OCI-LY1 (cell line): ENCODE results near the gene BANF2.

ENCODE experiments used
- H2AFZ ChIP-seq: fragments of 200-600 bp; sonication (generic), shearing (Covaris generic); 2 replicates; pipeline ENCODE4 v1.6.0; 2014; ENCODE audit warnings: antibody characterized with exemption, mild to moderate bottlenecking, low read length
- H3F3A ChIP-seq: fragments of 200-600 bp; sonication (generic), shearing (Covaris generic); 2 replicates; pipeline ENCODE4 v1.6.0; 2014; ENCODE audit warnings: mild to moderate bottlenecking, antibody characterized with exemption, low read length, moderate library complexity; ENCODE audit not compliant: insufficient read depth
- H3K27ac ChIP-seq: fragments of 200-600 bp; sonication (generic); 2 replicates; pipeline ENCODE4 v1.5.1; 2014; ENCODE audit warnings: low read length, mixed run types, mild to moderate bottlenecking, low read depth; ENCODE audit not compliant: poor library complexity, severe bottlenecking
- H3K27me3 ChIP-seq: fragments of 200-600 bp; sonication (generic); 2 replicates; pipeline ENCODE4 v1.6.0; 2014; ENCODE audit warnings: antibody characterized with exemption, mild to moderate bottlenecking, low read length, moderate library complexity; ENCODE audit not compliant: insufficient read depth
- H3K36me3 ChIP-seq: fragments of 200-600 bp; sonication (generic); 2 replicates; pipeline ENCODE4 v1.6.1; 2014; ENCODE audit warnings: mild to moderate bottlenecking, antibody characterized with exemption, low read length, moderate library complexity, mixed read lengths; ENCODE audit not compliant: insufficient read depth
- H3K4me1 ChIP-seq: fragments of 200-600 bp; sonication (generic); 2 replicates; pipeline ENCODE4 v1.5.1; 2014; ENCODE audit warnings: mild to moderate bottlenecking, low read length, moderate library complexity; ENCODE audit not compliant: insufficient read depth, severe bottlenecking
- H3K4me2 ChIP-seq: fragments of 200-600 bp; sonication (generic), shearing (Covaris generic); 2 replicates; pipeline ENCODE4 v1.6.1; 2014; ENCODE audit warnings: low read length
- H3K4me3 ChIP-seq: fragments of 200-600 bp; sonication (generic); 2 replicates; pipeline ENCODE4 v1.5.1; 2014; ENCODE audit warnings: low read length, low read depth, mild to moderate bottlenecking, mixed read lengths; ENCODE audit not compliant: poor library complexity, severe bottlenecking
- H3K79me2 ChIP-seq: fragments of 200-600 bp; shearing (Covaris generic); 2 replicates; pipeline ENCODE4 v1.6.1; 2016; ENCODE audit warnings: mixed run types, low read length, mixed read lengths; ENCODE audit not compliant: insufficient read depth
- H3K9ac ChIP-seq: fragments of 200-600 bp; sonication (generic), shearing (Covaris generic); 2 replicates; pipeline ENCODE4 v1.6.1; 2014; ENCODE audit warnings: mild to moderate bottlenecking, low read length, mixed read lengths
- H3K9me2 ChIP-seq: fragments of 200-600 bp; sonication (generic), shearing (Covaris generic); 2 replicates; pipeline ENCODE4 v1.6.1; 2014; ENCODE audit warnings: low read depth, mild to moderate bottlenecking, low read length, mixed read lengths
- H3K9me3 ChIP-seq: fragments of 200-600 bp; shearing (Covaris generic); 2 replicates; pipeline ENCODE4 v1.6.1; 2014; ENCODE audit warnings: low read length, mixed read lengths
- H4K20me1 ChIP-seq: fragments of 200-600 bp; sonication (generic), shearing (Covaris generic); 2 replicates; pipeline ENCODE4 v1.6.0; 2016; ENCODE audit warnings: mild to moderate bottlenecking, low read length; ENCODE audit not compliant: insufficient read depth
- EZH2 ChIP-seq: fragments of 200-600 bp; sonication (generic), shearing (Covaris generic); IDR thresholded peaks from 2 replicates; pipeline ENCODE4 v1.8.0; 2017; ENCODE audit warnings: borderline replicate concordance, mixed run types, mild to moderate bottlenecking, antibody characterized with exemption, low read length, moderate library complexity, mixed read lengths
- TF ChIP-seq, protein P1 (sequence below): fragments of 200-600 bp; sonication (generic), shearing (Covaris generic); IDR thresholded peaks from 2 replicates; pipeline ENCODE4 v1.5.1; 2017; ENCODE audit warnings: mild to moderate bottlenecking, antibody characterized with exemption, low read length, moderate library complexity, mixed read lengths

The BANF2 gene

DNA sequence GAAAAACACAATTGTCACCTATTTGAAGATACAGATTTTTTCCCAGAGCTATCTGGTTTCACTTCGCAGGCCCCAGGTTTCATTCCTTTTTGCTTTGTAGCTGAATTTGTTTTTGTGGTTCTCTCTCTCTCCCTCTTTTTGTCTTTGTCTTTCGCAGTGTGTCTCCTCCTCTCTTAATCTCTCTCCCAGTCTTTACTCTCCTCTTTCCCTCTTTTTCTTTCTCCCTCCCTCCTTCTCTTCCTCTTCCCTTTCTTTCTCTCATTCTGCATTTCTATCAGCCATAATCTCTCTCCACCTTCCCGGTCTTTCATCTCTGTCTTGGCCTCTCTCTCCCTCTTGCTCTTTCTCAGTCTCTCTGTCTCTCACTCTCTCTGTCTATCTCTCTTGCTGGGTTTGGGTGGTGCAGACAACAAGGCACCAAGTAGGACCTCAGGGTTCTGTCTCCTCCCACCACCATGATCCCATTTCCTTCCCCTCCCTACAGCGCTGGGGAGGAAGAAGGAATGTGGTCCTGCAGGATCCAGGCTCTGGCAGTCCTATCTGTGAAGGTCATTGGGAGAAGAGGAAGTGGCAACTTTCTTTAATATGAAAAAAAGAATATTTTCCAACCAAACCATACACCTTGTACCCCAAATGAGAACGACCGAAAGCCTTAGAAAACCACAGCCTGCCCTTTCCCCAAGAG, 63.2 kb downstream of the BANF2 start:
- H3K79me2 ChIP-seq: no peaks in the 10 kb centered on the region
- no peak overlapping the region for H3K4me3 ChIP-seq
- TF ChIP-seq EZH2: no peak
- TF ChIP-seq, protein P1, sequence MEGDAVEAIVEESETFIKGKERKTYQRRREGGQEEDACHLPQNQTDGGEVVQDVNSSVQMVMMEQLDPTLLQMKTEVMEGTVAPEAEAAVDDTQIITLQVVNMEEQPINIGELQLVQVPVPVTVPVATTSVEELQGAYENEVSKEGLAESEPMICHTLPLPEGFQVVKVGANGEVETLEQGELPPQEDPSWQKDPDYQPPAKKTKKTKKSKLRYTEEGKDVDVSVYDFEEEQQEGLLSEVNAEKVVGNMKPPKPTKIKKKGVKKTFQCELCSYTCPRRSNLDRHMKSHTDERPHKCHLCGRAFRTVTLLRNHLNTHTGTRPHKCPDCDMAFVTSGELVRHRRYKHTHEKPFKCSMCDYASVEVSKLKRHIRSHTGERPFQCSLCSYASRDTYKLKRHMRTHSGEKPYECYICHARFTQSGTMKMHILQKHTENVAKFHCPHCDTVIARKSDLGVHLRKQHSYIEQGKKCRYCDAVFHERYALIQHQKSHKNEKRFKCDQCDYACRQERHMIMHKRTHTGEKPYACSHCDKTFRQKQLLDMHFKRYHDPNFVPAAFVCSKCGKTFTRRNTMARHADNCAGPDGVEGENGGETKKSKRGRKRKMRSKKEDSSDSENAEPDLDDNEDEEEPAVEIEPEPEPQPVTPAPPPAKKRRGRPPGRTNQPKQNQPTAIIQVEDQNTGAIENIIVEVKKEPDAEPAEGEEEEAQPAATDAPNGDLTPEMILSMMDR: no peak
- no peaks in the 10 kb centered on the region for H4K20me1 ChIP-seq
- no peaks in the 10 kb centered on the region for H3K9me2 ChIP-seq
- no peaks in the 10 kb centered on the region for H3F3A ChIP-seq
- H3K27ac ChIP-seq: no peak overlapping the region
- no peak overlapping the region for H2AFZ ChIP-seq
- no peaks in the 10 kb centered on the region; the same call in 1 of the 2 replicates for H3K27me3 ChIP-seq
- no peak overlapping the region for H3K9ac ChIP-seq
- no peaks in the 10 kb centered on the region for H3K9me3 ChIP-seq
- H3K4me1 ChIP-seq: no peaks in the 10 kb centered on the region
- no peak overlapping the region for H3K4me2 ChIP-seq
- H3K36me3 ChIP-seq: no peaks in the 10 kb centered on the region; the same call in 1 of the 2 replicates

DNA sequence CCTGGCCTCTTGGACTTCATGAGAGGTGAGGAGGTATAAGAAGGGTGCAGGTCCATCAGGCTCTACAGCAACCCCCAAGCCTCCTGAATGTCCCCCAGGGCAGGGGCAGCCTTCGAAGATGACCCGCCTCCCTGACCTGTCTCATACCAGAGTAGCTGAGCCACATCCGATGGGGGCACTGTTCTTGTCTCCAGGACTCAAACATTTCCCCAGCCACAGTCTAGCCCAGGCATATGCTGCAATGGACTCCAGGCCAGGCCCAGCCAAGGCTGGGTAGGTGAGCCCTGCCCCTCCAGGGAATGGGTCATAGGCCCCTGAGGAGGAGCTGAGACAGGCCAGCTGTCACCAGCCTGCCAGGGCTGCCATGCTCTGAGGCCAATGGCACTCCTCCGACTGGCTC, 65.3 kb downstream of the BANF2 start:
- Histone ChIP-seq H3K4me2 (no peak overlapping the region), H4K20me1 (no peaks in the 10 kb centered on the region), H3K27me3 (no peaks in the 10 kb centered on the region), H3F3A (no peaks in the 10 kb centered on the region), H3K4me1 (no peaks in the 10 kb centered on the region), H3K9me2 (no peaks in the 10 kb centered on the region), H3K79me2 (no peaks in the 10 kb centered on the region), H3K27ac (no peak overlapping the region), H3K36me3 (no peaks in the 10 kb centered on the region; the same call in 1 of the 2 replicates), H2AFZ (no peak overlapping the region), H3K9ac (no peak overlapping the region), H3K4me3 (no peak overlapping the region), H3K9me3 (no peaks in the 10 kb centered on the region)
- TF ChIP-seq, protein P1: no peak
- TF ChIP-seq EZH2: no peak

- no peaks in the 10 kb centered on the region for H3K79me2 ChIP-seq
- no peaks in the 10 kb centered on the region for H4K20me1 ChIP-seq
- no peak overlapping the region for H3K27ac ChIP-seq
- H3K9ac ChIP-seq: no peak overlapping the region
- H3K4me1 ChIP-seq: no peaks in the 10 kb centered on the region
- no peaks in the 10 kb centered on the region for H3K27me3 ChIP-seq
- H3K4me3 ChIP-seq: no peak overlapping the region
- H2AFZ ChIP-seq: no peak overlapping the region
- no peaks in the 10 kb centered on the region for H3K9me2 ChIP-seq
- no peaks in the 10 kb centered on the region for H3K9me3 ChIP-seq
- TF ChIP-seq, protein P1: no peak
- TF ChIP-seq EZH2: no peak
- no peak overlapping the region for H3K4me2 ChIP-seq
- H3K36me3 ChIP-seq: no peaks in the 10 kb centered on the region; the same call in 1 of the 2 replicates
- no peaks in the 10 kb centered on the region for H3F3A ChIP-seq
These were observed 65.8 kb downstream of the BANF2 start for GRCh38 chr20:17765584-17765983.
